ENCODE results near the gene CDON. TPM values are rescaled to one million over a fixed set of nuclear protein-coding genes. Genes with fewer than 3 reads are reported as not detected.

The CDON gene
- total RNA-seq, 1 experiment from 2014 or later: 17.2 TPM

DNA sequence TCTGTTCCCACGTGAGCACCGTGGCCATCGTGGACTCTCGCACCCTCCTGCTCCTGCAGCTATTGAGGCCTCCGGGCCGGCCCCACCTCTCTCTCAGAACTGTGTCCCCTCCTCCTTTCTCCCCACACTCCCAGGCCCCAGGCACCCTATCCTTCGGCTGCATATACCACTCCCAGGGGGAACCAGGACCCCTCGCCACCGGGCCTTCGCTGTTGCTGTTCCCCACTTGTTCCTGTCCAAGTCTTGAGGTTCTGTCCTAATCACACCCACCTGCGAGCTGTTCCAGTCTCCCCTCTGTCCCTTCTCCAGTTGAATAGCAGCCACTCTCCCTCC is 43.0 kb upstream of the CDON start:
- Histone ChIP-seq H3K56ac (ENCODE audit: insufficient read length, low read depth, low read length) (no peak overlapping the region), H2AFZ (ENCODE audit: low read length) (no peak overlapping the region), H3K9ac (ENCODE audit: extremely low read depth, insufficient read length, low read length) (no peak overlapping the region), H3K79me2 (ENCODE audit: insufficient read depth, low read length) (no peaks in the 10 kb centered on the region), H3K14ac (ENCODE audit: insufficient read depth, low read length) (no peak overlapping the region), H2BK120ac (ENCODE audit: low read depth, low read length, poor library complexity, severe bottlenecking) (no peak overlapping the region), H2BK12ac (ENCODE audit: insufficient read length, low read depth, low read length) (no peak overlapping the region), H2BK15ac (ENCODE audit: low read depth, low read length) (no peak overlapping the region), H4K5ac (ENCODE audit: insufficient read length, low read depth, low read length) (no peak overlapping the region), H3K4me2 (ENCODE audit: insufficient read depth, insufficient read length, low read length) (no peak overlapping the region), H4K20me1 (ENCODE audit: control insufficient read depth, insufficient read depth, insufficient read length) (no peaks in the 10 kb centered on the region), H3K4ac (ENCODE audit: low read depth, low read length) (no peak overlapping the region), H3K23me2 (ENCODE audit: insufficient read length, low read depth, low read length, poor library complexity, severe bottlenecking) (no peaks in the 10 kb centered on the region), H4K91ac (ENCODE audit: insufficient read length, low read depth, low read length) (no peak overlapping the region), H4K8ac (replicated peaks; ENCODE audit: insufficient read length, low read depth, low read length) (no peak overlapping the region), H3K79me1 (ENCODE audit: insufficient read depth, low read depth, low read length, poor library complexity, severe bottlenecking) (no peaks in the 10 kb centered on the region), H3K4me1 (ENCODE audit: insufficient read depth, low read length) (peaks cover 13% of the 10 kb centered on the region; the same call in 1 of the 2 replicates), H3K23ac (ENCODE audit: insufficient read length, low read depth, low read length) (no peak overlapping the region), H3K27me3 (ENCODE audit: insufficient read depth, low read length) (no peaks in the 10 kb centered on the region), H3T11ph (ENCODE audit: low read length) (no peak overlapping the region), H3K9me3 (ENCODE audit: control insufficient read depth, low read depth, low read length) (no peaks in the 10 kb centered on the region), H2AK5ac (ENCODE audit: insufficient read length, low read length) (no peak overlapping the region), H3K27ac (ENCODE audit: insufficient read length, low read depth, low read length) (no peak overlapping the region), H3K18ac (ENCODE audit: insufficient read length, low read depth, low read length) (no peak overlapping the region), H2BK20ac (ENCODE audit: low read depth, low read length, poor library complexity, severe bottlenecking) (no peak overlapping the region), H2BK5ac (ENCODE audit: insufficient read length, low read length) (no peak overlapping the region)
- Mint-ChIP-seq H3K36me3 (ENCODE audit: insufficient read depth in 1 of 3, low read depth in 3 of 3) (no peaks in the 10 kb centered on the region; a peak in 1 of 7 replicates), H3K27ac (no peak overlapping the region; a peak in 1 of 7 replicates), H3K4me3 (no peak overlapping the region), H3K27me3 (ENCODE audit: low read depth) (peaks cover 4% of the 10 kb centered on the region), H3K4me1 (peaks cover 45 to 53% of the 10 kb centered on the region in 2 experiments), H3K9me3 (peaks cover 0 to 3% of the 10 kb centered on the region in 2 experiments; a peak in 1 of 5 replicates)
- WGBS (ENCODE audit: extremely low coverage, insufficient read length, low lambda C conversion rate): no CpG with 5 or more reads among the region's 11 CpGs
- no peak for TF ChIP-seq CTCF (conservative IDR thresholded peaks at IDR 0.05)
- no peak for DNase-seq

Measured in H9 (cell line).